HG02938 (cell line): ENCODE data around the gene MAPK8IP1.

ENCODE experiments used
- ATAC-seq: cut with Tn5 transposase; IDR thresholded peaks from one replicate; pipeline ENCODE4 v1.9.1; 2021; ENCODE audit warnings: mild to moderate bottlenecking, moderate library complexity; ENCODE audit not compliant: unreplicated experiment

Gene MAPK8IP1

DNA sequence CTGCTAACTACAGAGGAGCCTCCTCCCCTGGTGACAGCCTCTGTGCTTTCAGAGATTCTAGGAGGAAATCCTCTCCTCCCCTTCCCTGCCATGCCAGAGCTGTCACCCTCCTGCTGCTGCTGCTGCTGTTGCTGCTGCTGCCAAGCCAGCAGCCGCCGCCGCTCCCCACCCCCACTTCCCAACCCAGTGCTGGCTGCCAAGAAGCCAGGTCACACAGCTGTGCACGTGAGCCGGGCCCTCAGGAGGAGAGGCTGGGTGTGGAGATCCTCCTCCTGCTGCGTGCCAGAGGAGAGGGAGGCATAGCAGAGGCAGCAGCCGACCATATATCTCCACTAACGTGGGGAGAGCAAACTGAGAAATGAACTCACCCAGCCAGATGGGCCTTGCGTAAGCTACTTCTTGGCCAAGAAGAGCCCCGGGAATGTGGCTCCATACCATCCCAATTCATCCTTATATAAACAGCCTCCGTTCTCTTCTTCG, 25.8 kb upstream of the MAPK8IP1 start:
- no peak for ATAC-seq

DNA sequence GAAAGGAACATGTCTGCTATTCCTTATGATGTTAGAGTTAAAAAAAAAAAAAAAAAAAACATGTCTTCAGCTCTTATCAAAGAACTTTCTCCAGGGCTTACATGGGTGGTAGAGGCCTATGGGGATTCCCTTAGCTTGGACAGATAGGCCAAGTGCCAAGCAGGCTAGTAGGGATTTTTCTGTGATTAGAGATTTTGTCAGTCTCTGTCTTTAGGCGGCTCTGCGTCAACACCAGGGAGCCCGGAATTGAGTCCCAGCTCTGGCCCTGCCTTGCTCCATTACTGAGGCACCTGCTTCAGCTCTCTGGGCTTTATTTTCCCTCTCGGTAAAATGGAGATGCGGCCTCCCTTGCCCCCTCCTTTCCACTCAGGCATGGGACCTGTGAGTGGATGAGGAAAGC, 25.1 kb upstream of the MAPK8IP1 start:
- ATAC-seq: no peak

DNA sequence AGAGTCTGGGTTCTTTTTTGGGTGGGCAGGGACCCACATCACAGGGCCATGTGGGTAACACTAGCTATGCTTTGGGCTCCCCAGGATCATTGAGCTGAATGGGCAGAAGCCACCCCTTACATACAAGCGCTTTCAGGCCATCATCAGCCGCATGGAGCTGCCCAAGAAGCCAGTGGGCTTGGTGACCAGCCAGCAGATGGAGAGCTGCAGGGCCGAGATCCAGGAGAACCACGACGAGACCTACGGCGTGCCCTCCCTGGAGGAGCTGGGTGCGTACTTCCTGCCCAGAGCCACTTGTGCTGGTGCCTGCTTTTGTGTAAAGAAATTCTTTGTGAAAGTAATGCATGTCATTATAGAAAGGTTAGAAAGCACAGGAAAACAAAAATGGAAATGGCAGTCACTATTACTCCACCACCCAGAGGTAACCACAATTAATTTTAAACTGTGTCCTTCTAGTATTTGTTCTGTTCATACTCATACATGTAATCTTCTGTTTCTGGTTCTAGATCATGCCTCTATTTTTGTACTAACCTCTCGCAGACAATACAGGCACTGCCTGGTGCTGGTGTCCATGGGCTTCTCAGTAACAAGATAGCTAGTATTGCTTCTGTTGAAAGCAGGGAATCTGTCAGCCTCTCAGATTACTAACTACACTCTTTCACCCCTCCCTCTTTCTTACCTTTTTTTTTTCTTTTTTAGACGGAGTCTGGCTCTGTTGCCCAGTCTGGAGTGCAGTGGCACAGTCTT, 24.5 kb upstream of the MAPK8IP1 start:
- ATAC-seq: no peak

- ATAC-seq: no peak
These were observed 21.4 kb upstream of the MAPK8IP1 start for GRCh38 chr11:45864041-45864440.

GRCh38 chr11:45869551-45869950, 15.9 kb upstream of the MAPK8IP1 start:
- ATAC-seq: no peak

DNA sequence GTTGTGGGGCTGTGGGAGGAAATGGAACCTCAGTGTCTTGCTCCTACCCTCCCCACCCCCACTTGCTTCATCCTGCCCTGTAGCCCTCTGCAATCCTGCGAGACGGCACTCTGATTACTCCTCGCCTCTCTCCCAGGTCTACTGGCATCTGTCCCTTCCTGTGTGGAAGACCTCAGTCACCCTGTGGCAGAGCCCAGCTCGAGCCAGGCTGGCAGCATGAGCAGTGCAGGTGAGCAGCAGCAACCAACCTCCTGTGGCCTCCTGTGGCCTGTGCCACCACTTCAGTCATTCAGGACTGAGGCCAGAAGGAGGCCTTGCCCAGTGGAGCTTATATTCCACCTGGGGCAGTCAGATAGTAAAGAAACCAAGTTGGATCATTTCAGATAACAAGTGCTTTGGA, 14.7 kb upstream of the MAPK8IP1 start:
- no peak for ATAC-seq

GRCh38 chr11:45871638-45872037, 13.8 kb upstream of the MAPK8IP1 start:
- ATAC-seq: no peak

DNA sequence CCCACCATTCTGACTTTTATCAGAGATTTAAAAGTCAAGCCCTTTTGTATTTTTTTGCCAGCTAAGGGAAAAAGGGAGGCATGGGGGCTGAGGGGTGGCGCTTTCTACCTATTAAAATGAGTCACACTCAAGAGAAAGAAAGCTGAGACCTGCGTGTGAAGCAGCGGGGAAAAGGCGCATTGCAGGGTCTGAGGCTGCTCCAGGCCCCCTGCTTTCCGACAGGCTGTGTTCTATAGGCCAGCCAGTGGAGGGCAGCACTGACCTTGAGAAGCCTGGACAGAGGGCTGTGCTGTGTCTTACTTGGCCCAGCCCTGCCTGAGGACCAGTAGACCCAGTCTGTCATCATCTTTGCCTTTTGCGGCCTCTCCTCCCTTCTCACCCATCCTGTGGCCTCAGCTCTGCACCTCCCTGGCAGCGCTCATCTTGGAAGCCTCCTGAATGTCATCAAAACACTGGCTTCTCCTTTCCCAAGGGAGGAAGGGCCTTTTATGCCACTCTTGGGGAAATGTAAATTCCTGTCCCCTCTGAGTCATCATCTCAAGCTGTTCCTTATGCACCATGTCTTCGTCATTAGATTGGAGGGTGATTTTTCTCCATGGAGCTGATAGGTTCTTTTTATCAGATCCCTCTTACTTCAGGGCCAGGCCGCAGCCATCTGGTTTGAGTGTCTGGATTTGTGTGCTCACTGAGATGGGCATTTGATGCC, 12.6 kb upstream of the MAPK8IP1 start:
- no peak for ATAC-seq

DNA sequence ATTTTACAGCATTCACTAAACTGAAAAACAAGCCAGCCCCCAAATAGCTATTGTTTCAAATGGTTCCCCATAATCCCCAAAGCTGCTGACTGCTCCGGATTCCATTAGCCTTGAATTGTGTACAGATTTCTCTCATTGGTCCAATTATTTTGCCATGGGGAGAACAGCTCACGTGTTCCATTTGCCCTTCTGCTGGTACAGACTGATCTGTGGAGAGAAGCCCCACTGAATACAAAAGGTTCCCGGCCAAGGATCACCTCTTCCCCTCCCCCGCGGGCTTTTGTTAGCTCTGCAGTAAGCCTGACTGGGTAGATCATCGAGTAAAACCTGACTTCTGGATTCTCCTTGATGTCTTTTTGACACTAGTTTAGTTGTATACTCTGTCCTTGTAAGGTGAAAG, 9.1 kb upstream of the MAPK8IP1 start:
- ATAC-seq: no peak

GRCh38 chr11:45877221-45877620, 8.2 kb upstream of the MAPK8IP1 start:
- ATAC-seq: no peak

- ATAC-seq: no peak
These were observed 7.6 kb upstream of the MAPK8IP1 start for GRCh38 chr11:45877845-45878244.

GRCh38 chr11:45879803-45880686, 5.4 kb upstream of the MAPK8IP1 start:
- ATAC-seq: no peak

DNA sequence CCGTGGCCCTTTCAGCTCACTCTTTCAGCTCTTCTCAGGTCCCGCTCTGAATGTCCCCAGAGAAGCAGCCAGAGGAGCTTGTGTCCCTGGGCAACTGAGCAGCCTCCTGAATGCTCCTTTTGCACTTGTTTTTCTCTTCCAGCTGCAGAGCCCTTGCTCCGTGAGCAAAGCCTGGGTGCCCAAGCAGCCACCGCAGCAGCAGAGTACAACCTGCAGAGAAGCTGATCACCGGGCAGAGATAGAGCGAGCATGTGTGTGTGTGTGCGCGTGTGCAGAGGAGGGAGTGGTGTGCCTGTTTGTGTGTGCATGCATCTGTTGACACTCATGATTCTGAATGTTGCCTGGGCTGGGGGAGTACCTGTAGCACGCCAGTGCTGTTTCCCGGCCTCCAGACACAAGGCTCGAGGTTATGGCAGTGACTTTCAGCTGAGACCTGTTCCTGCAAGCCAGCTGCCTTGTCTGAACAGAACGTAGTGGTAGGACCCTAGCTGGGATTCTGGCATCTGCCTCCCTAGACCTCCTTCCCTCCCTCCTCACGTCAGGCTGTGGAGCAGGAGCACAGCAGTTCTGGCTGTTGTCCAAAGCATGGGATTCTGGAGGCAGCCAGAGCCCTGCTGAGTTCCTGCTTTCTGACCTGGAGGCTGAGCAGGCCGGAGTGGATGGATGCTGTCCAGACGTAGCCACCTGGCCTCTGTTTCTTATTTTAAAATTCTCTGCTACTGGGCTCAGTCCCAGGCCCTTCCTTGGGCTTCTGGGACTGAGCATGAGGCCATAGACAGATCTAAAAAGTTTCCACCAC, 4.5 kb upstream of the MAPK8IP1 start:
- ATAC-seq: no peak

GRCh38 chr11:45881708-45882368, 3.6 kb upstream of the MAPK8IP1 start:
- ATAC-seq: no peak

- ATAC-seq: no peak
These were observed 760 bp upstream of the MAPK8IP1 start for GRCh38 chr11:45884596-45885185.

DNA sequence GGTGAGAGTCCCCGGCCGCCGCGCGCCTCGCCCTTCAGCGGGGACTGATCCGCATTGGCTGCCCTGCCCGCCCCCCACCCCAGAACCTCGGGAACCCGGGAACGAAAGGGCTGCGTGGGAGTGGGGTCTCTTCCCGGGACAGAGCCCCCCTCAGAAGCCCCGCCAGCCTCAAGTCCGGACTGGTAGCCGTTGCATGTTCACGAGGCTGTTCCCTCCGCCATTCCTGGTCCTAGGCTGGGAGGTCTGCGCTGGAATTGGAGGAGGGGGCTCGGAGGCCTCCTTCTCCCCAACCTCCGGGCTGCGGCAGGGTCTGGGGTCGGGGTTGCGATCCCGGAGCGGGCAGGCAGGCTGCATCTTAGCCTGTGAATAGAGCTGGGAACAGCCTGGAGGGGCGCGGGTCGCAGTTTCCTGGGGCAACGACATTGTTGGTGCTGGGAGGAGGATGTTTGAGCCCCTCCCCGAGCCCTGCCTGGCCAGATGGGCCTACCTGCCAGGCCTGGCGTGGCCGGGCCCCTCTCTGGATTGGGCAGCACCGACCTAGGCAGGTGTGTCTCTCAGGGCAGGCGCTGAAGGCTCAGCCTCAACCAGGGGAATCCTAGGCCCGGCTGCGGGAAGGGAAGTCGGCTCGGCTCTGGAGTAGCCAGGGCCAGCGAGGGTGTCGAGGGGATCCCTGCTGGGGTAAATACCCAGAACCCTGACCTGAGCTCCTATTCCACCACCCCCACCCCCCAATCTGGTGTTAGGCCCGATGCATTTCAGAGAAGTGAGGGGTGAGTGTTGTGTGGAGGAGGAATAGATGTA, 670 bp downstream of the MAPK8IP1 start:
- no peak for ATAC-seq

GRCh38 chr11:45886816-45887520, 1.5 kb downstream of the MAPK8IP1 start:
- no peak for ATAC-seq

GRCh38 chr11:45887587-45887986, 2.1 kb downstream of the MAPK8IP1 start:
- no peak for ATAC-seq
